K562 (cell line): ENCODE results near the gene SH2D4B.

Experiments used
- CTCF ChIP-seq, 3 experiments: IDR thresholded peaks in 2 of 3; conservative IDR thresholded peaks in 1 of 3; 2 replicates each; pipeline ENCODE4 v1.5.1; 2011 to 2012; ENCODE audit warnings: low read length in 3 of 3, mild to moderate bottlenecking in 3 of 3, control low read depth in 2 of 3, improper control_type of control experiment in 1 of 3, inconsistent platforms in 1 of 3, low read depth in 1 of 3, mixed read lengths in 1 of 3, moderate library complexity in 1 of 3; ENCODE audit not compliant: insufficient read depth in 2 of 3
- EZH2 ChIP-seq: IDR thresholded peaks from 2 replicates; pipeline ENCODE4 v1.6.1; 2012; ENCODE audit warnings: low read depth, mild to moderate bottlenecking, inconsistent platforms, low read length, borderline replicate concordance
- MAZ ChIP-seq, 2 experiments: fragments of 450-650 bp in 1 of 2; sonication (generic) in 1 of 2; formaldehyde crosslinking; IDR thresholded peaks in 1 of 2; conservative IDR thresholded peaks in 1 of 2; 2 replicates each; pipeline versions ENCODE4 v1.4.0 to v1.5.0; 2020; ENCODE audit warnings: mild to moderate bottlenecking in 1 of 2, missing genetic modification reagents in 1 of 2
- ZNF175 ChIP-seq: fragments of 200-800 bp; sonication (Bioruptor generic); IDR thresholded peaks from 2 replicates; pipeline ENCODE4 v1.6.1; 2016; ENCODE audit warnings: low read depth, mild to moderate bottlenecking, missing genetic modification characterization, missing compliant biosample characterization
- ZNF354B ChIP-seq: fragments of 250-450 bp; sonication (Bioruptor Pico); IDR thresholded peaks from 2 replicates; pipeline ENCODE4 v1.4.0; 2020
- ZNF740 ChIP-seq, 3 experiments: fragments of 200-800 bp in 1 of 3; sonication (Bioruptor generic) in 1 of 3; sonication (generic) in 1 of 3; formaldehyde crosslinking in 1 of 3; IDR thresholded peaks; 2 replicates each; pipeline versions ENCODE4 v1.6.1 to v1.8.0; 2016 to 2022; ENCODE audit warnings: mild to moderate bottlenecking in 2 of 3, missing compliant biosample characterization in 2 of 3, missing genetic modification characterization in 2 of 3, missing genetic modification reagents in 1 of 3

DNA sequence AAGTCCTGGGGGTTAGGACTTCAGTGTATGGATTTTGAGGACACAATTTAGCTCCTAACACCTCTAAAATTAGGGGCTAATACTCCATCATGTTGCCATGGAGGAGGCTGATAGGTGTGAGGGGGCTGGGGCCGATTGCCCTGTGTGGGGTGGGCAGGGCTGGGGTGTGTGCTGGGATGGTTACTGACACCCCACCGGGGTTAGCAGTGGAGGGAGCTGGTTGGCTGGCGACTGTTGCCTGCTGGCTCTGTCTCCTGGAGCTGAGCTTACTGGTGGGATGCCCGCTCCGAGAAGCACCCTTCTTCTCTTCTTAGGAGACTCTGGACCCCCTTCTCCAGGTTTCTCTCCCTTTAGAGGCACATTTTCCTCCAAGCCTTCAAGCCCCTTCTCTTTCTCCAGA is 22.2 kb upstream of the SH2D4B start:
- TF ChIP-seq ZNF175 (CRISPR knock-in tag) (no peak), CTCF (IDR thresholded peaks at IDR 0.05 in 2 of 3, conservative IDR thresholded peaks at IDR 0.05 in 1 of 3; ENCODE audit: insufficient read depth in 2 of 3, low read depth in 1 of 3, low read length in 3 of 3) (no peak), EZH2 (no peak), ZNF740 (CRISPR knock-in tag; IDR thresholded peaks at IDR 0.05) (no peak), ZNF740 (tag; IDR thresholded peaks at IDR 0.05) (no peak), ZNF354B (CRISPR knock-in tag) (no peak), MAZ (CRISPR knock-in tag; conservative IDR thresholded peaks at IDR 0.05 in 1 of 2, IDR thresholded peaks at IDR 0.05 in 1 of 2) (no peak)
